PC-9 (cell line): ENCODE measurements around the gene FOXN3. TPM values are rescaled to one million over a fixed set of nuclear protein-coding genes. Genes with fewer than 3 reads are reported as not detected.

Experiments used
- BruUV-seq: library from RNA; stranded (reverse); fragments of 400-500 nt; replicated peaks from 2 replicates; lab custom pipeline; 2021; lab: Mats Ljungman, UMichigan
- CTCF ChIA-PET: fragments of 300-600 bp; sonication (Branson Sonifier 250); formaldehyde crosslinking; loops from one replicate; lab custom pipeline; 2022; ENCODE audit warnings: antibody characterized with exemption; lab: Charles Lee
- POLR2A ChIA-PET: fragments of 300-600 bp; sonication (Branson Sonifier 250); formaldehyde crosslinking; loops from one replicate; lab custom pipeline; 2022; ENCODE audit warnings: antibody characterized with exemption; ENCODE audit not compliant: unreplicated experiment; lab: Charles Lee
- DNase-seq, 2 experiments: peaks; one replicate each; pipeline versions ENCODE4 v3.0.0 to v3.0.0-alpha.2; 2015 to 2022; ENCODE audit warnings: mixed read lengths in 1 of 2
- H2AFZ ChIP-seq: fragments of 200-600 bp; sonication (generic); 2 replicates; pipeline ENCODE4 v1.8.1; 2017; ENCODE audit warnings: antibody characterized with exemption
- H3F3A ChIP-seq: fragments of 200-600 bp; sonication (generic); 2 replicates; pipeline ENCODE4 v1.8.1; 2017; ENCODE audit warnings: antibody characterized with exemption, mild to moderate bottlenecking, low read depth; ENCODE audit not compliant: insufficient read depth
- H3K27ac ChIP-seq: fragments of 200-600 bp; sonication (generic); 2 replicates; pipeline ENCODE4 v1.6.1; 2016; ENCODE audit warnings: mixed run types
- H3K27me3 ChIP-seq: fragments of 200-600 bp; sonication (generic); 2 replicates; pipeline ENCODE4 v1.6.1; 2016; ENCODE audit warnings: low read depth, mixed run types; ENCODE audit not compliant: insufficient read depth
- H3K36me3 ChIP-seq: fragments of 200-600 bp; sonication (generic); 2 replicates; pipeline ENCODE4 v1.6.1; 2016; ENCODE audit warnings: low read depth, mixed run types
- H3K4me1 ChIP-seq: fragments of 200-600 bp; sonication (generic); replicated peaks from 2 replicates; pipeline ENCODE4 v1.6.1; 2016; ENCODE audit warnings: mixed run types; ENCODE audit not compliant: insufficient read depth
- H3K4me2 ChIP-seq: fragments of 200-600 bp; sonication (generic); 2 replicates; pipeline ENCODE4 v1.6.1; 2017; ENCODE audit warnings: mixed run types
- H3K4me3 ChIP-seq: fragments of 200-600 bp; sonication (generic); 2 replicates; pipeline ENCODE4 v1.6.1; 2016; ENCODE audit warnings: mixed run types
- H3K79me2 ChIP-seq: fragments of 200-600 bp; sonication (generic); 2 replicates; pipeline ENCODE4 v1.6.1; 2017; ENCODE audit warnings: low read depth, mixed run types
- H3K9me2 ChIP-seq: fragments of 200-600 bp; sonication (generic); 2 replicates; pipeline ENCODE4 v1.8.1; 2017; ENCODE audit warnings: mild to moderate bottlenecking; ENCODE audit not compliant: insufficient read depth
- H3K9me3 ChIP-seq: fragments of 200-600 bp; sonication (generic); 2 replicates; pipeline ENCODE4 v1.8.1; 2016; ENCODE audit warnings: low read depth; ENCODE audit not compliant: insufficient read depth
- H4K20me1 ChIP-seq: fragments of 200-600 bp; sonication (generic); 2 replicates; pipeline ENCODE4 v1.8.1; 2017; ENCODE audit not compliant: insufficient read depth
- CTCF ChIP-seq: fragments of 200-600 bp; sonication (generic); conservative IDR thresholded peaks from 2 replicates; pipeline ENCODE4 v1.6.1; 2017; ENCODE audit warnings: mixed run types, antibody characterized with exemption, mild to moderate bottlenecking, moderate library complexity
- EZH2 ChIP-seq: fragments of 200-600 bp; sonication (generic); IDR thresholded peaks from 2 replicates; pipeline ENCODE4 v1.8.0; 2017; ENCODE audit warnings: antibody characterized with exemption, low read depth
- intact Hi-C: fragments of 100-400 bp; cut with micrococcal nuclease; formaldehyde crosslinking; loops from one replicate; pipeline ENCODE4 v1.10.0; 2022; ENCODE audit not compliant: unreplicated experiment
- total RNA-seq: library from RNA; stranded (reverse); gene quantifications from 2 replicates; pipeline ENCODE4 v1.2.3, GENCODE V29; 2021

The FOXN3 gene
- total RNA-seq, 1 experiment from 2014 or later = 4.2 TPM

GRCh38 chr14:89391123-89391522 lies 25.9 kb downstream of the FOXN3 start:
- no peaks in the 10 kb centered on the region for H3K36me3 ChIP-seq
- no peaks in the 10 kb centered on the region for H3K9me2 ChIP-seq
- ChIA-PET CTCF (no interaction called here), POLR2A (no interaction called here)
- no peaks in the 10 kb centered on the region for H3K9me3 ChIP-seq
- no peak overlapping the region for H3K27ac ChIP-seq
- TF ChIP-seq CTCF (no peak), EZH2 (no peak)
- intact Hi-C loops = no loop called here
- H3F3A ChIP-seq = no peaks in the 10 kb centered on the region
- H3K27me3 ChIP-seq = peaks cover 43% of the 10 kb centered on the region; the same call in 1 of the 2 replicates
- no peaks in the 10 kb centered on the region for H3K4me1 ChIP-seq
- no TSS peak for BruUV-seq
- no peak overlapping the region for H3K4me2 ChIP-seq
- no peak overlapping the region for H3K4me3 ChIP-seq
- H4K20me1 ChIP-seq = no peaks in the 10 kb centered on the region
- no peak overlapping the region for H2AFZ ChIP-seq
- no peak for DNase-seq
- H3K79me2 ChIP-seq = no peaks in the 10 kb centered on the region

GRCh38 chr14:89388853-89389252 lies 28.2 kb downstream of the FOXN3 start:
- H4K20me1 ChIP-seq = no peaks in the 10 kb centered on the region
- H3F3A ChIP-seq = no peaks in the 10 kb centered on the region
- no peak overlapping the region for H3K4me3 ChIP-seq
- no peak overlapping the region for H2AFZ ChIP-seq
- no TSS peak for BruUV-seq
- H3K36me3 ChIP-seq = no peaks in the 10 kb centered on the region
- H3K9me3 ChIP-seq = no peaks in the 10 kb centered on the region
- ChIA-PET POLR2A (no interaction called here), CTCF (no interaction called here)
- DNase-seq = no peak
- no peaks in the 10 kb centered on the region for H3K9me2 ChIP-seq
- H3K79me2 ChIP-seq = no peaks in the 10 kb centered on the region
- H3K4me2 ChIP-seq = no peak overlapping the region
- intact Hi-C loops = no loop called here
- no peaks in the 10 kb centered on the region for H3K4me1 ChIP-seq
- peaks cover 54% of the 10 kb centered on the region; the same call in 1 of the 2 replicates for H3K27me3 ChIP-seq
- TF ChIP-seq EZH2 (no peak), CTCF (no peak)
- no peak overlapping the region for H3K27ac ChIP-seq

GRCh38 chr14:89387922-89388685 lies 28.9 kb downstream of the FOXN3 start:
- no peaks in the 10 kb centered on the region for H3K36me3 ChIP-seq
- no peaks in the 10 kb centered on the region for H3K4me1 ChIP-seq
- H3F3A ChIP-seq = no peaks in the 10 kb centered on the region
- no peaks in the 10 kb centered on the region for H4K20me1 ChIP-seq
- peaks cover 55% of the 10 kb centered on the region; the same call in 1 of the 2 replicates for H3K27me3 ChIP-seq
- TF ChIP-seq CTCF = no peak
- TF ChIP-seq EZH2 = no peak
- DNase-seq = no peak
- H3K79me2 ChIP-seq = no peaks in the 10 kb centered on the region
- no peak overlapping the region for H2AFZ ChIP-seq
- H3K27ac ChIP-seq = no peak overlapping the region
- intact Hi-C loops = no loop called here
- CTCF ChIA-PET = no interaction called here
- POLR2A ChIA-PET = no interaction called here
- no TSS peak for BruUV-seq
- no peak overlapping the region for H3K4me2 ChIP-seq
- H3K9me3 ChIP-seq = no peaks in the 10 kb centered on the region
- no peaks in the 10 kb centered on the region for H3K9me2 ChIP-seq
- no peak overlapping the region for H3K4me3 ChIP-seq
